GM18508 (cell line): ENCODE results near the gene GPX3.

Source experiments
- ATAC-seq: cut with Tn5 transposase; IDR thresholded peaks from one replicate; pipeline ENCODE4 v1.9.1; 2021; ENCODE audit warnings: moderate number of reproducible peaks; ENCODE audit not compliant: insufficient read depth, unreplicated experiment

Gene GPX3, protein sequence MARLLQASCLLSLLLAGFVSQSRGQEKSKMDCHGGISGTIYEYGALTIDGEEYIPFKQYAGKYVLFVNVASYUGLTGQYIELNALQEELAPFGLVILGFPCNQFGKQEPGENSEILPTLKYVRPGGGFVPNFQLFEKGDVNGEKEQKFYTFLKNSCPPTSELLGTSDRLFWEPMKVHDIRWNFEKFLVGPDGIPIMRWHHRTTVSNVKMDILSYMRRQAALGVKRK

DNA sequence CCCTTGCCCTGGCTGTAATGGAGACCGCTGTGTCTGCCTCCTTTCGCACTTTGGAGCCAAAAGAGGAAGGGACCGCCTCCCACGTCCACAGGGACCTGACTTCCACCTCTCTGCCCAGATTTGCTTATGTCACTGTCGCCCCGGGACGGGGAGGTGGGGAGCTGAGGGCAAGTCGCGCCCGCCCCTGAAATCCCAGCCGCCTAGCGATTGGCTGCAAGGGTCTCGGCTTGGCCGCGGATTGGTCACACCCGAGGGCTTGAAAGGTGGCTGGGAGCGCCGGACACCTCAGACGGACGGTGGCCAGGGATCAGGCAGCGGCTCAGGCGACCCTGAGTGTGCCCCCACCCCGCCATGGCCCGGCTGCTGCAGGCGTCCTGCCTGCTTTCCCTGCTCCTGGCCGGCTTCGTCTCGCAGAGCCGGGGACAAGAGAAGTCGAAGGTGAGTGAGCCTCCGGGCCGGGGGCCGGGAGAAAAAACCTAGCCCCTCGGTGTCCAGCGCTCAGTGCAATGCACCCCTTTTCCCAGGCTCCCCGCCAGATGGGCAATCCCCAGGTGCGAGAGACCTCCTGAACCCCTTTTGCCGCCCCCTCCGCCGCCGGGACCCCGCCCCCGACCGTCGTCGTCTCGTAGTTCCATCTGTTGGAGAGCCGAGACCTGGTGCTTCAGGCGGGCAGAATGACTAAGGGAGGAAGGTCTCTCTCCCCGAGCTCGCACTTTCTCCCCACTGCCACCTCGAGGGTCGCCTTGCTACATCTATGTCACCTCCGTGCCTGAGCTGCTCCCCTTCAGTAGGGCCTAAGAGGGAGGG lies at the start of gene GPX3:
GPX3 (plus strand) TSS at position 288 of the 807 bp plus-strand sequence; CDS start at position 352, 64 bp downstream.
- no peak for ATAC-seq

DNA sequence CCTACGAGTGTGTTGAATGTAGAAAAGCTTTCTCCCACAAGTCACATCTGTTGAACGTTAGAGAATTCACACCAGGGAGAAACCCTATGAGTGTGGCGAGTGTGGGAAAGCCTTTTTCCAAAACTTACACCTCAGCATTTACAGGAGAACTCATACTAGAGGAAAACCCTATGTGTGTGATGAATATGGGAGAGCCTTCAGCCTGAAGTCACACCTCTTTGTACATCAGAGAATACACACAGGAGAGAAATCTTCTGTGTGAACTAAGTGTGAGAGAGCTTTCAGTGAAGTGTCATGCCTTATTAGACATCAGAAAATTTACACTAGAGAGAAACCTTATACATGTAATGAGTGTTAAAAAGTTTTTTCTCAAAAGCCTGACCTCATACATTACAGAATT lies 41.8 kb upstream of the GPX3 start:
- no peak for ATAC-seq

DNA sequence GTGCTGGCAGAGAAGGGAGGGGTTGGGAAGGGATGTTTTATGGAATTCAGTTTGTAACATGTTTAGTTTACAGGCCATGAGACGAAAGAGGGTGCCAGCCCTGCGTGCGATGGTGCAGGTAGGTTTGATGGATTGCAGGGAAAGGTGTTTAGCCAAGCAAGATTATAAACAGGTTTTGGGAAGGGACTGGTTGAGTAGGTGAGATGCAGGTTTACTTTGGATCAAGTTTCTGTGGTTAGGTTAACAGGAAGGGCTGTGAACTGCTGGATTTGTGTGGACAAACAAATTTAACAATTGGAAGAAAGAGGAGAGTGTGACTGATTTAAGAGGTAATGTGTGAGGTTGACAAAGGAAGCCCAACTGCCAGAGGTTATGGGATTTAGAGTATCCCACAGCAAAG lies 32.6 kb upstream of the GPX3 start:
- no peak for ATAC-seq

DNA sequence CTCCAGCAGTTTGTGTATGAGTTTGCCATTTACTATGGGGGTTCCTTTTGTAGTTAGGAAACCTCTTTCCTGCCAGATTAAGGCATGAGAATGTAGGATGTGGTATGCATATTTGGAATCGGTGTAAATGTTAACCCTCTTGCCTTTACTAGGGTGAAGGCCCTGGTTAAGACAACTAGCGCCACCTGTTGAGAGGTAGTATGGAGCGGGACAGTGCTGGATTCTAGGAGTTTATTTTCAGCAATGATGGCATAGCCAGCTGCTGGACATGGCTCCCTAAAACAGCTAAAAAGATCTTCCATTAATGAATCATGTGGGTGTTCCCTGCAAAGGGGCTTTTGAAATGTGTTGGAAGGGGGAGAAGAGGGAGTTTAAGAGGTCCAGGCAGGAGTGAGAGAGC lies 30.7 kb upstream of the GPX3 start:
- ATAC-seq = no peak

DNA sequence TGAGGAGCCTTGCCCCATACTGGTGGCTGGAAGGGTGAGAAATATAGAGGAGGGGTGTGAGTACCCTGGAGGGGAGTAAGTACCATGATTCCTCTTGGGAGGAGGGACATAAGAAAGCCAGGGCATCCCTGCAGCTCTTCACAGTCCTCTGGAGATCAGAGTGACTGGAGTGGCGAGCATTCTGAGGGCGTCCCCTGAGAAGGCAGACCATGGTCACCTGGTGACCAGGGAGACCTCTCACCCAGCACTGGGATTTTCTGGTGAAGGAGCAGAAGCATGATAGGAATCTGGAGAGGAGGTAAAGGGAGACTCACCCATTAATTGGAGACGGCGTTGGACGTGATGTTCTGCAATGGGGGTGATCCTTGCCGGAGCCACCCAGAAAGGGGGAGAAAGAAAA lies 27.7 kb upstream of the GPX3 start:
- no peak for ATAC-seq

DNA sequence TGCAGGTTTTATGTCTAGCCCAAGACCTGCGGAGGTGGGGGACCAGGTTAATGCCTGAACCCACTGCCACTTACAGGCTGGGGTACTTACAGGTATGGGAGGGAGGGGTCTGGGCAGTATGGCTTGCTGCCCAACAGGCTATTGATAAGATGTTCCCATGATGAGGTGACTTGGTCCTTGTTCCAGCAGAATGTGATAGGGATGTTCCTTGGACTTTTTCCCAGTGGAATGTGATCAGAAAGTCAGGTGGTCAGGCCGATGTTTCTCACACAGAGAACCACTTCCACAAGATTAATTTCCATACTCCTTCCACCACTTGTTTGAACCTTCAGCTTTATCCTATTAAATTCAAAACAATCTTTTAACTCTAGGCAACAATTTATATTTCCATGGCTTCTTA lies 27.0 kb upstream of the GPX3 start:
- ATAC-seq = no peak

DNA sequence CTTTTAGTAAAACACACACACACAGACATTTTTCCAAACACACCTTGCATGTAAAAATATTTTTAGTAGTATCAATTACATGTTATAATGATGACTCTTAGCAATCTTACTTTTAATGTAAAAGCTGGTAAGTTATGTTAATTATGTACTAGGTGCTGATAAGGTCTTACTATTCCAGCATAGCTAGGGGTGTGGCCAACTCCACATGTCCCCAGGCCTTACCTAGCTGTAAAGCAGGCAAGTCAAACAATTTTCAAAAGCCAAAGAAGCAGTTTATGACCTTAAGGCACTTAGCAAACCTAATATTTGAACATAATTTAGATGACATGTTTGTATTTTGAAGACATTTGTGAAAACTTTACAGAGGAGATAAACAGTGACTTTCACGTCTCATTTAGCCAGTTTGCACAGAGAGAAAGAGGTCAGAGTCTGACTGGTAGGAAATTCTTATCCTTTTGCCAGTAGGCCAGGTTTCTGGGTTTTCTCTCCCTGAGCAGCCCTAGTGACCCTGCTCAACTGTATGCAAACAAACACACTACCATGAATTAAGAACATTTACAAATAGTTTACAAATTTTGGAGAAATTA lies 26.5 kb upstream of the GPX3 start:
- no peak for ATAC-seq

DNA sequence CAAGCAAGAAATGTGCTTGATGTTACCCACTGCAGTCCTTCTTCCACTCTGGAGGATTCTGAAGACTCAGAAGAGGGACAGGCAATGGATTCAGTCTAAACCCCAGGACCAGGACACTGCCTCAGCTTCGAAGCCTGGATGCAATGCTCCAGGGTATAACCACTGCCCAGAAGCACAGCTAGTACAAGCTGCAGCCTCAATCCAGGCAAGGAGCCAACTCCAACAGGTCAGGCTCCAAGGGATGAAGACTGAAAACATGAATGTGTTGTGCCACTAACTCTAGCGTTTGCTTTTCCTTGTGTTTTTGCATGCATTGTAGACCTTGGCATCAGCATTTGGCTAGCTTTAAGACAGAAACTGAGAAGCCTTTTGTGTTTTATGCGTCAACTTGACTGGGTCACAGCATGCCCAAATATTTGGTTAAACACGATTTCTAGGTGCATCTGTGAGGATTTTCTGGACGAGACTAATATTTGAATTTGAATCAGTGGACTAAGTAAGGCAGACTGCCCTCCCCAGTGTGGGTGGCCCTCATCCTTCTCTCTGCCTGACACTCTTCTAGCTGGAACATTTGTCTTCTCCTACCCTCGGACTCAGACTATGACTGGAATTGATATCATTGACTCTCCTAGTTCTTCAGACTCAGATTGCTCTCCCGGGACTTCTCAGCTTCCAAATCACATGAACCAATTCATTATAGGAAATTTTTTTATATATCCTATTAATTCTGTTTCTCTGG lies 20.5 kb upstream of the GPX3 start:
- ATAC-seq = no peak

DNA sequence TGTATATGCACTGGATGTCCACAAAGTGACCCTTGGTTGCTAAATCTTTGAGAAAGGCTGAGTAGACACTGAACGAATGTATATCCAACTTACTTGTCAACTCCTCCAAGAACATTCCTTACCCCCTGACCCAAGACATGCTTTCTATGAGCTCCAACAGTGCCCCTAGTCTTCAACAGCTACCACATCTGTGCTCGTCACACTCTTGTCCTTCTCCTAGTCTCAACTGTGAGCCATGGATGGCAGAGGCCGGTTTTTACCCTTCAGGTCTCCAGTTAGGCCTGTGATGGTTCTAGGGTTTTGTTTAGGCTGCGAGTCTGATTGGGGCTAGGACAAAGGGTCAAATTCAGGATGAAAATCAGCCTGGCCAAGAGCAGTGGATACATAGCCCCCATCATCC lies 19.0 kb upstream of the GPX3 start:
- ATAC-seq = no peak

DNA sequence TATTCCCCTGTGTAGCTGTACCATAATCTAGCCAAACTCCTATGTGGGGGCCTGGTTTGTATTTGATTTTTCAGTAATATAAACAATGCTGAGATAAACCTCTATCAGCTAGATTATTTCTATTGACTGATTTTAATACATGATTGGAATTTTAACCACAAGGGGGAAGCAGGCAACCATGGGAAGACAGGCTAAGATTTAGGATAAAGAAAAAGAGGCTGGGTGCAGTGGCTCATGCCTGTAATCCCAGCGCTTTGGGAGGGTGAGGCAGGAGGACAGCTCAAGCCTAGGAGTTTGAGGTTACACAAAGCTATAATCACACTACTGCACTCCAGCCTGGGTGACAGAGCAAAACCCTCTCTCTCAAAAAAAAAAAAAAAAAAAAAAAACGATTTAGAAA lies 18.1 kb upstream of the GPX3 start:
- ATAC-seq = no peak

DNA sequence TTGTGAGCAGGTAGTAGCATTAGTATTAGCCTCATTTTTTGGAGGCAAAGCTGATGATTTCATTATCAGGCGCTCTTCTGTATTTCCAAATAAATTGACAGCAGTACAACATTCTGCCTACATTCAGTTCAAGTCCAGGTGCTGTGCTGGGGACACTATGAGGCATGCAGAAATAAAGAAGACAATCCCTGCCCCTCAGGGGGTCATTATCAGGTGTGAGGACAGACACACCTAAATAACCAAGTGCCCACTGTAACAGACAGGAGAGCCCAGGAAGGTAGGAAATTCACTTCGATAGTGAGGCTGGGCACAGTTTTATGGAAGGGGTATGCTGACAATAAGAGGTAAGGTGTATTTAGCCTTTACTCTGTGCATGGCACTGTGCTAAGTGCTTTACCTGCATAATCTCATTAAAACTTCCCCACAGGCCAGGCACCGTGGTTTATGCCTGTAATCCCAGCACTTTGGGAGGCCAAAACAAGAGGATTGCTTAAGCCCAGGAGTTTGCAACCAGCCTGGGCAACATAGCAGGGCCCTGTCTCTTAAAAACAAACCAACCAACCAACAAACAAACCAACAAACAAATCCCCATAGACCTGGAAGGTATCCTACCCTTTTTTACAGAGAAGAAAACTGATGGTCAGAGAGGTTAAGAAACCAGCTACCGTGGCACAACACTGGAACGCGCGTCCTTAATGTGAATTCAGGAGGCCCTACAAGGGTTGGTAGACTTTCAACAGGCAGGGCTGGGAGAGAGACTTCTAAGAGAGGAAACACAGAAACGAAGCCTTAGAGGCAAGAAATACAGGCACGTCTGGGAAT lies 17.5 kb upstream of the GPX3 start:
- no peak for ATAC-seq

DNA sequence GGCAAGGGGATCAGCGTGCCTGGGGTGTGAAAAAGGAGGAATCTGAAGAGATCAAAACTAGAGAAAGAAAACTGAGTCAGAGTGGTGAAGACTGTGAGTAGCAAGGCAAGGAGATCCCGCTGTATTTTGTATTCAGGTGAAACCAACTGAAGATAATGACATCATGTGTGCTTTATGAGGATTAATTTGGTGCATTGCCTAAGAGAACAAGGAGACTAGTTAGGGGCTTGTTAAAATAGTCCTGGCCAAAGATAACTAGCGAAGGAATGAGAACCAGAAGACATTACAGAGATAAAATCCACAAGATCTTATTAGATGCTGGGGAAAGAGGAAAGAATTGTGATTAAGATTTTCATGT lies 16.9 kb upstream of the GPX3 start:
- no peak for ATAC-seq

DNA sequence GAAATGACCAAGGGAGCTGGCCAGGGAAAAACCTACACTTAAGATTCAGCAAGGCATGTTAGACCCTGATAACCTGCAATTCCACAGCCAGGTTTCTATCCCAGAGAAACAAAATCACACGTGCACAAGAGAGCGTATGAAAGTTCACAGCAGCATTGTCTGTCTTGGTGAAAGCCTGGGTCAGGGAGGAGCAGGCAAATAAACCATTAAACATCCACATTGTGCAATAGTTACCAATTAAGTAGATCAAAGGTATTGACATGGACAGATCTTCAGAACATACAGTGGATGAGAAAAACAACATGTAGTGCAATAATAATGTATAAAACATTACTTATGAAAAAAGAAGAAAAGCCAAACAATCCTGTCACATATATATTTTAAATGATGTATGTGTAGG lies 15.9 kb upstream of the GPX3 start:
- ATAC-seq = no peak

DNA sequence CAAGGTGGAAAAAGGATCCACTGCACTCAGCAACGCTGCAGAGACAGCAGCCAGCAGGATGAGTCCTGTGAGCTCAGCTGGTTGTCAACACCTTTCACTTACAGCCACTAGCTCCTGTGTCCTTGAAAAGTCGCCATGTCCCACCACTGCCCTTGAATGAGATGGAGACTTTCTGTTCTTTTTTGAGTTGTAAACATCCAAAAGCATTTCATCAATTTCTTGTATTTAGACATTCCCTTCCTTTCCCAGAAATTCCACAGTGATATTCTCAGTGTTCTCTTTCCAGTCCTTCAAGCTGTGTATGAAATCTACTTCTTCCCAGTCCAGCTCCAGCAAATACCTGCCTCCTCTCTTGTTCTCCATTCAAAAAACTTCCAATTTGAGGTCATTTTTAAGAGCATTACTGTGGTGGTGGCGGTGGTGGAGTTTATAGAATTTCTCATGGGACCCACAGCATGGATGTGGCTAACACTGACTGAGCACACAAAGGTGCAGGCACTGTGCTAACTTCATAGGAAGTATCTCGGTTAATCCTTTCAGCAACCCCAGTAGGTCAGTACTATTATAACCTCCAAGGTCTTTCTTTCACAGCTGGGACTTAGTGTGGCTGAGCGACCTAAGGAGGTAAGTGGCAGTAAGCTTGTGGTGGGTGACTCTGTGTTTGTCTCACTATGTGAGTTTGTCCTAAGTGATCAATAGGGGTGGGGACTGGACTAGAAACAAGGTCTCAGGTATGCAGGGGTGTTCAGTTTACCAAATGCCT lies 15.0 kb upstream of the GPX3 start:
- no peak for ATAC-seq

DNA sequence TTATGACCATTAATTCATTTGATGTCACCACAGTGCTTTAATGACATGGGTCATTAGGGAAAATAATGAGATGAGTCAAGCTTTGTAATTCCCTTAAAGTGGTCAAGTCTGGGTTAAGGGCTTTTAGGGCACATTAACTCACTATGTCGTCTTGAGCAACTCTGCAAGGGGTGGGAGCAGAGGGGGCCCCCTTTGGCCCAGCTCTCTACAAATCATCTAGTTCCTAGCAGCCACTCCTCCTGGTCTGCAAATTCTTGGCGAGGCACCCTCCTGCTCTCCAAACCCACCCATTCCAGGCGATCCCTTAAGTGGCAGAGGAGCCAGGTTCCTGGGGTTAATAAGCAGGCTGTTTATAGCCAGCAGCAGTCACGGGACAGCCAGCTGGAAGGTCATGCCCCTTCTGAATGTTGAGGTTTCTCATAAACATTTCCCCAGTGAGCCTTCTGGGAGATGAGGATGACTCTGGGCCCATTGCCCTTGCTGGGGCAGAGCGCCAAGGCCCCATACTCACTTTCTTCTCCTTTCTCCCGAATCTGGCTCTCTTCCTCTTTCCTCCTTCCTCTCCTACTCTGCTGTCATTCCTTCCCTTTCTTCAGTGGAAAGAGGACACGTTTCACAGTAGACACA lies 14.3 kb upstream of the GPX3 start:
- ATAC-seq = no peak

DNA sequence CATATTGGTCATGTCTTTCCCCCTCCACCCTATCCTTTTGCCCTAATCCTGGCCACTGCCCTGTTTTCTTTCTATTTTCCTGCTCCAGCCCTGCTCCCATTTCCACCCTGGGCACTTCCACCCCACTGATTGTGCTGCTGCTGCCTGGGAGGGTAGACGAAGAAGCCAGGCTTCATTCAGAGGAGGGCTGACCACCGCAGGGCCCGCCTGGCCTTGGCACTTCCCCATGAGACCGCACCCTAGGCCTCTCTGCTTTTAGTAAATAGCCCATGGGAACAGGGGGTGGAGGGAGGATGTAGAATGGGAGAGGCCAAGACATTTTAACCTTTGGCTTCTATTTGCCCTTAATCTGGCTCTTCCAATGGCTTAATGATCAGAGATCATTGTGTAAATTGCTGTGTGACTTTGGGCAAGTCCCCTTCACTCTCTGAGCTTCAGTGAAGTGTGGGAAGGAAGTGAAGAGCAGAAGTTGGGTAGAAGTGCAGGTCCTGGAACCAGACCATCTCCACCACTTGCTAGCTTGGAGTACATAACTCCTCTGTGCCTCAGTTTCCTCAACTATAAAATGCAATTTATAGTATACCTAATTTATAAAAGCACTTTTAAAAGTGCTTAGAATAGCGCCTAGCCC lies 13.6 kb upstream of the GPX3 start:
- no peak for ATAC-seq

DNA sequence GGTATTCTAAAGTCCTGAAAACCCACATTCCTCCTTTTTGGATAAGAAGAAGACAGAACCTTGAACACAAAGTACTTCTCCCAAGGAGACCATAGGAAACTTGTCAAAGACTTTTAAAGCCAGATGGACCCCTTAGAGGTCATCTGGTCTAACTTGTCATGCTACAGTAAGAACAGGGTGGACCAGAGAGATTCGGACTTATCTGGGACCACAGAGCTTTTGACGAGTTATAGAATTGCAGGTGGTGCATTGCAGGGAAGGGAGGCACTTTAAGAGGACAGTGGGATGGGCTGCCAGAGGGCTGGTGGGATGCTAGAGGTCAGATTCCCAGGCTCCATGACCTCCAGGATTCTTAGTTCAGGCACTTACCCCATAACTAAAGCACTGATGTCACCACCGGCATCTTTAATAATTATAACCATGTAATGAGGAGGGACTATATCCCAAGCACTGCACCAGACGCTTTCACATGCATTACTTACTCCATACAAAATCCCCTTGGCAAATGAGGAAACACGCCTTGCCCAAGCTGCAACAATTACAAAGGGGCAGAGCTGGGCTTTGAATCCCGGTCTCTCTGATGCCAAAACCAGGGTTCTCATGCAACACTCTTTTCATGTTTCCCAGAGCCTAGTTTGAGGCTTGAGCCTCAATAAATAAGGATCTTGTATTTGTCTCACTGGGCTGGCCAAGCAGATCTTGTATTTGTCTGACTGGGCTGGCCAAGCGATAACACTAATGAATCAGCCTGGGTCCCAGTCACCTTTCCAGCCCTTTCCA lies 12.8 kb upstream of the GPX3 start:
- no peak for ATAC-seq

DNA sequence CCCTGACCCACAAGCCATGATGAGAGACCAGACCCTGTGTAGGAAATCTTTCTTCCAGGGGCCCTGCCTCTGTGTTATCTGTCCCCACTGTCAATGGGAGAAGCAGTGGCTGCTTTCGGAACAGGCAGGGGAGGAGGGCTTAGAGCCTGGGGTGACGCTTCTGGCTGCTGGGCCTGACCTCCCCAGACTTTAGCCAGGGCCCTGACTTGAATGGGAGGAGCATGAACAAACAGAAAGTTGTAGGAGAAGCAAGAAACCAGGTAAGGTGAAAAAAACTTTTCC lies 12.2 kb upstream of the GPX3 start:
- ATAC-seq = no peak
